HUDEP-2 (cell line): Measurements from ENCODE around the gene KRT79.
"Not testable (repeated sequence)": the region's sequence is repeated elsewhere in the genome, so short reads cannot be mapped to it uniquely, and the experiment has no call there.

Experiments used
- DNase-seq, 76 experiments: peaks; one replicate each; lab custom pipeline; 2025; ENCODE audit not compliant: unreplicated experiment in 76 of 76; lab: John Stamatoyannopoulos, UW

KRT79 gene

DNA sequence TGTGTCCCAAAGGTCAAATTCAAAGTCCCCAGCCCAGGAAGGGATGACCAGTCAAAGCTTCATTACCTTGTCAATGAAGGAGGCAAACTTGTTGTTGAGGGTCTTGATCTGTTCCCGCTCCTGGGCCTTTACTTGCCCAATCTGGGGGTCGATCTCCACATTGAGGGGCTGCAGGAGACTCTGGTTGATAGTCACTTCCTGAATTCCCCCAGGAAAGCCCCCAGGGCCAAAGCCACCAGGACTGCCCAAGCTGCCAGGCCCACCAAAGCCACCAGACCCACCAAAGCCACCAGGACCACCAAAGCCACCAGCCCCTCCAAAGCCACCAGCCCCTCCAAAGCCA is 38.8 kb downstream of the KRT79 start:
- not testable (repeated sequence) for DNase-seq

DNA sequence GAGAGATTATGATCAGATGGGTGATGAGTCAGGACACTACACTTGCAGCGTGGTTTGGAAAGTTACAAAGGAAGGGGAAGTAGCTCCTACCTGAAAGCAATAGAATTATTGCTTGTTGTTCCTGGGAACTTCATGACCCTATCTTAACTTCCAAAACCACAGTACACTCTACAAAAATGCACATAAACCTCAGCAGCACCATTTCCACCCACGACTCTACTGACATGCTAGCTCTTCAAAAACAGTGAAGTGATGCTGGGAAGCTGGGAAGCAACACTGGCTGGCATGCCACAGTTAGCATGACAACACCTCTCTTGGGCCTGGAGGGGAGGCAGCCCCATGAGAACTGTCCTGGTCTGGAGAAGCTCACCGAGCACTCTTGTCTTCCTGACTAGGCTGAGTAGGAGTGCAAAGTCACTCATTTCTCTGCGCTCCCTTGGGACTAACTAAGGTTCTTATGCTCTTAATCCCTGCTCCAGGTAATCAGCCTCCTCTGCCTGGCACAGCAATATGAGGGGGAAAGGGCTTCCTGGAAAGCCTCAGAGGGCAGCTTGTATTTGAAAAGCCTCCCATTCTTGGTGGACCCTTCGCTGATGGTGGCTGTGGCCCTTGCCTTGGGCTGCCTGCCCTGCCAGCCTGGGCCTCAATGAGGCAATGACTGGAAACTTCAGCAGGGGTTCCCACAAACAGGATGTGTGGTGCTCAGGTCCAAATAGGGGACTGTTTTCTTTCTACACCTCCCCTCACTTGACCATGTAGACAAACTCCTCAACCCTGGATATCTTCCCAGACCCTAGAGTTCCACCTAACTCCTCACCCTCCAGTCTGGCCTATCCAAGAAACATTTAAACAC is 39.4 kb downstream of the KRT79 start:
- DNase-seq: no peak

DNA sequence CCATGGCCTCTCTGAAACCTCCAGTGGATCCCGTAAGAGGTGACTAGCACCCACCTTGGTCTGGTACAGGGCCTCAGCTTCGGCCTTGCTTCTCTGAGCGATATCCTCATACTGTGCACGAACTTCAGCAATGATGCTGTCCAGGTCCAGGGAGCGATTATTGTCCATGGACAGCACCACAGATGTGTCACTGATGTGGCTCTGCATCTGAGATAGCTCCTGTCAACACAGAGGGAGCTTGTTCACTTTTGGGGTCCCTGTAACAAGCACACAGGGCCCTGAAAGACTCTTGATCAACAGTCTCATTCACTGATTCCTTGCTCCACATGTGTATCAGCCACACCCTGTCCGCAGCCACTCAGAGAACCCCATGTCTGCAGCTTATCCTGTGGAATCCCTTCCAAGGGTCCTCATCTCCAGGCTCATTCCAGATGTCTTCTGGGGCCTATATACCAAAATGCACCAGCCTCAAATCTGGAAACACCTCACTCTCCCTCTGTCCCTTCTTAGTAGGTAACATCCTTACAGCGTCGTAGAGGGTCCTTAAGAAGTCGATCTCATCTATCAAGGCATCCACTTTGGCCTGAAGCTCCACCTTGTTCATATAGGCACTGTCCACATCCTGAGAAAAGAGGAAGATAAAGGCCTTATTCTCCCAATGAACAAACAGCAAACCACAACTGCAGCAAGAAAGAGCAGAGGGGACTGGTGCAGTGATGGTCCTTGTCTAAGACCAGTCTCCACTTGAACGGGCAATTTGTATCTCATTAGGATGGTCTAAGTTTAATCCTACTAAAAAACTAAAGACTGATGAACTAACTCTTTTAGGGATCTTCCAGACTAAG is 41.7 kb downstream of the KRT79 start:
- DNase-seq: no peak

DNA sequence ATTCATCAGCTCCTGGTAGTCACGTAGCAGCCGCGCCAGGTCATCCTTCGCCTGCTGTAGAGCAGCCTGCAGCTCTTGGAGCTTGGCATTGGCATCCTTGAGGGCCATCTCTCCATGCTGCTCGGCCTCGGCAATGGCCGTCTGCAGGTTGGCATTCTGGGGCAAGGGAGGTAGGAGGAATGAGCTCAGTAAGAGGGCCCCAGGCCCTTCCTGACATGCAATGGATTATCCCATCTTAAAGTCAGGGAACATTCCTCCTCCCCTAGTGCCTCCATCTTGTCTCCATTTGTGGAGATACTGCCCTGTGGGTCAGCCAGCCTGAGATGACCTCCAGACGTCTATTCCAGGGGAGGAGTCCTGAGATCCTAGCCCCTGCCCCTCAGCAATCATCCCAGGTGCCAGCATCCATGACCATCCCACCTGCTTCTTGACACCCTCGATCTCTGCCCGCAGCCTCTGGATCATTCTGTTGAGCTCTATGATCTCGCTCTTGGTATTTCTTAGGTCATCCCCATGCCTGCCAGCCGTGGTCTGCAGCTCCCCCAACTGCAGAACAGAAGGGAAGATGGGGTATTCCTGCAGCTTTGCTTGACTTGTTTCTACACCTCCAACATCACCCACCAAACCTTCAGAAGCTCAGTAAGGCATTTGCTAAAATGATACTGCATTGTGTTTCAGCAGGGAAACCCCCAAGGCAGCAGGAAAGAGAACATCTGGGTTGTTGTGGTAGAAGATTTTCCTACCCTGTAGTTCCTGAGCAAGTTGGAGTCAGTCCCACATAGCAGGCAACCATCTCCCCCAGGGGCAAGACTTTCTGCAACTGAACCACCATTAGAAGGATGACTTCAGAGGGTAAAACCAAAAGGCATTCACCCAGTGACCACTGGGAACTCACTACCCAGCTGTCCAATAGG is 42.6 kb downstream of the KRT79 start:
- no peak for DNase-seq

DNA sequence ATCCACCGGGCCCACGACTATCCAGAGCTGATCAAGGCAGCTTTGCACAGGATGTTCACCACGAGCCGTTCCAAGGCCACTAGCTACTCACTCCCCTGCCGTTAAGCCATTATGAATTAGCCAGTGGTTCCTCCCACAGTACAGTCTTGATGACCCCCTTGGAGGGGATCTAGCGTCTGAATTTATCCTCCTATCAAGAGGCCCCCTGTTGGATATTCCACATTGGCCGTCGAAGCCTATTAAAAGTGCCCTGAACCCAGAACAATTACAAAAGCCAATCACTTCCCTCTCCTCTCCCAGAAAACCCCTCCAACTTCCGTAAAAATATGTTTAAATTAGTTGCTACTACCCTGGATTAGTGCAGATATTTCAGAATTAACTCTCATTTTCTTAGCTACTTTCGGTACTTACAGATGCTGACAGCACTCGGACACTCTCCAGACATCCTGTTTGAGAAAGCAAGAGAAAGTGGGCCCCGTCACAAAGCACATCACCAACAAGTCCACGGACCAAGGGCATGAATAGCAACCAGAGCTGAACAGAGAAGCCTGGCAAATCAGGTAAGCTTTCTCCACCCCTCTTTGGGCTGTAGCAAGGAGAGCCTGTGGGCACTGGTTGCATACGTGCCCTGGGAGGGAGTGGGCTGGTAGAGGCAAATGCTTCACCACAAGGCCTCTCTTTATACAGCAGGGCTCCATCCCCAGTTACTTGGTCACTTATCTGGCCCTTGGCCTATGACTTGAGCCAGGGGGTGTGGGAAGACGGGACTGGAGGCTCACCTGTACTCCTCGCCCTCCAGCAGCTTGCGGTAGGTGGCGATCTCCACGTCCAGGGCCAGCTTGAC is 43.5 kb downstream of the KRT79 start:
- no peak for DNase-seq

DNA sequence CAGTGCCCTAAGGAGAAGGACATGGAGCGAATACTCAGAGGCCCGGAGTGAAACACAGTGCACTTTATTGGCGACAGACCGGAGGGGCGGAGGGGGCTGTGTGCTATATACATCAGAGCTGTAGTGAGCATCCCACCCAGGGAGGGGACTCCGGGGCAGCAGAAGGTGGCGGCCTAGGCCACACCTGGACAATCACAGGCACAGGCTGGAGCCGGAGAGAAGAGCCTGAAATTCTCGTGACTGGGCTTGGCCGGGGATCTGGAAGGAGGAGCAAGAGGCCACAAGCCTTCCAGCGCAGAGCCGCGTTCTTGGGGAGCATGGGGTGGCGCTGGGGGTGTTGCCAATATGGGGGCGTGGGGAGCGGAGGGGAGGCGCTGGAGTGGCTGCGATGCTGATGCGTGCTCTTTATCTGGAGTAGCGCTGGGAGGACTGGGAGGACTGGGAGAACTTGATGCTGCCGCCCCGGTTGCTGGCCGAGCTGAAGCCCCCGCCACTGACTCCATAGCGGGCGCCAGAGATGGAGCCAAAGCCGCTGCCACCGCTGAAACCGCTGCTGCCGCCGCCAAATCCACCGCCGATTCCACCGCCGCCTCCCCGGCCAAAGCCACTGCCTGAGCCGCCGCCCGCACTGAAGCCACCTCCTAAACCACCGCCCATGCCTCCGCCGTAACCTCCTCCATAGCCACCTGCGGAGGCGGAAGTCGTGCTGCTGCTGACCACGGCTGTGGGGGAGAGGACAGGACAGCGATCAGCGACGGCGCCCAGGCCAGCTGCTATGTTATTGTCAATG is 44.3 kb downstream of the KRT79 start:
- DNase-seq: peak in 41 of 76 experiments; percentile 5 to 66 (median 26)

DNA sequence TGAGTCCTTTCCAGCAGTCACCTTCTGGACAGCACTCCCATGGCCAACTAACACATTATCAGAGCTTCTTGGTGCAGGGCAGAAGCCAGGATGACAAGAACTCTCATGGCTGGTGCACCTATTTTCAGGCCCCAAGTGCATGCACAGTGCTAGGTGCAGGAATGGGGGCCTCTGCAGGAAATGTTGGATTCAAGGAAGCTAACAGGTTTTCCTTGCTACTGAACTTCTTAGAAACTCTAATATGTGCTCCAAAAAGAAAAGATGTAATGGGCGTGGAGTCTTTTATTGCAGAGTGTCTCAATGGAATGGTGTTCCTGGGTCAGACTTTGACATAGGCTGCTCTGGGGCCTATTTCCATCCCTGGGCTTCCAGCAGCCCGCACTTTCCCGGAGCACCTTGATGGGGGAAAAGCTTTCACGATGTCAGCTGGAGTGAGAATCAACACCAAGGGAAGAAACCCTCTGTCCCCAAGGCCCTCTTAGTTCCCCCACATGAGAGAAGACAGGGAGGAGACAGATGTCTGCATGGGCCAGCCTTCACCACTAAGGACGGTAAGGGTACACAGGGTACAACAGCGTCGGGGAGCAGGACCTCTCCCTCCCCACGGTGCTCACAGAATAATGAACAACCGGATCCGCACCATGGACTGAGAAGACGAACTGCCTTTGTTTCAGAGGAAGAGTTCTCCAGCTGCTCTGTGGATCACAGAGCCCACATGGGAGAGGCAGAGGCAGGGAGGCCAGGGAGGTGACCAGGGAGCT is 45.1 kb downstream of the KRT79 start:
- DNase-seq: no peak

DNA sequence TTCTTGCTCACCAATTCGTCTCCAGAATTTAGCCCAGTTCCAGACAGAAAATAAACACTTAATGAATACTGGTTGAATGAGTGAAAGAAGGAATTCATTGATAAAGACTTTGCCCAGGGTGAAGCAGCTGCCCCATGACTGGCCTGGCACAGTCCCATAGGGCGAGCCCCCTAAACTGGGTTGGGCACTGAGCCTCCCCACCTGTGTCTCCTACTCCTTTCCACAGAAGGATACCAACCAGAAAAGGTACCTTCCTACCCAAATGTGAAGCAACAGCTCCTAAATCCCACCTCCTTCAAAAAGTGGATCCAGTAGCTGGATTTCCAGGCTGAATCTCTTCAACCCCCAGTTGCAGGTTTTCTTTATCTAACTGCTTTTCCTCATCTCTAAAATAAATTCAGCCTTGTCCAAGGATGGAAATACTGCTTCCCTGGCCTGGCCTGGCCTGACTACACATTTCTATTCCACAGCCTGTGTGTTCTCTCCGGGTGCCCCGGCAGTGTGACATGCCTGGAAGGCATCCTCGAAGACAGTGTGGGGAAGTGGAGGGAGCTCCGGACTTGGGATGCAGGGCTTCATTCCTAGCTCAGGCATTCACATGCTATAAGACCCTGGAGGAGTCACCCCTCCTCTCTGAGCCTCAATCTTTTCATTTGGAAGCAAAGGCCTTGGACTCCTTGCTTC is 45.8 kb downstream of the KRT79 start:
- no peak for DNase-seq

DNA sequence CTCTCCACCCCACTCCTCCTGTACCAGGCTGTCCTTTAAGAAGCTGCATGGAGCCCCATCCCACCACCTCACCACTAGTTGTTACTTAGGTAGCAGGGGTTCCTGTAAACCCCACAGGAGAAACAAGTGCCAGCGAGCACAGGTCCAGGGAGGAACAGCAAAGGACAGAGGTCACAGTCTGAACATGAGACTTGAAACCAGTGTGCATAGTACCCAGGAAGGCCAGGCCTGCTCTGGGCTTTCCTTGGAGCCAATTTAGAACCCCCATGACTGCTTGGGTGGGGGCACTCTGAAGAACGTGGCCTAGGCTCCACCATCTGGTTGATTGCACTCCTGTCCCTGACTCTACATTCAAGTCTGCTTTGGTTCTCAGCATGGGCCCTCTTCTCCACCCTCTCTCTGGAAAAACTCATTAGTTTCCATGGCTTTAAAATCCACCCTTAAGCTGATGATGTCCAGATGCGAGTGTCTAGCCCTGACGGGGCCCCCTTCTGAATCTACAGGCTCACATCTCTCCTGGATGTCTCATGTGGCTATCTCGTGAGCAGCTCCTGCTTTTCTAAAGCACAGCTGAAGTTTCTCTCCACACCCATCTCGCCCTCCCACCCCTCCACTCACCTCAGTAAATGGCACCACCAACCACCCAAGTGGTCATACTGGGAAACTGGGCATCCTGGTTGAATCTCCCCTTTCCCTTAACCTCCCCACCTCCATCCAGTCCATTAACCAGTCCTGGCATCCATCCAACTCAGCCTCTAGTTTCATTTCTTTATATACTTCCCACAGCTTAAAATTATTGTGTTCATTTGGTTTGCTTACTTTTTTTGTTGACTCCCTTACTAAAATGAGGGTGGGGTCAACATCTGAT is 46.6 kb downstream of the KRT79 start:
- no peak for DNase-seq

DNA sequence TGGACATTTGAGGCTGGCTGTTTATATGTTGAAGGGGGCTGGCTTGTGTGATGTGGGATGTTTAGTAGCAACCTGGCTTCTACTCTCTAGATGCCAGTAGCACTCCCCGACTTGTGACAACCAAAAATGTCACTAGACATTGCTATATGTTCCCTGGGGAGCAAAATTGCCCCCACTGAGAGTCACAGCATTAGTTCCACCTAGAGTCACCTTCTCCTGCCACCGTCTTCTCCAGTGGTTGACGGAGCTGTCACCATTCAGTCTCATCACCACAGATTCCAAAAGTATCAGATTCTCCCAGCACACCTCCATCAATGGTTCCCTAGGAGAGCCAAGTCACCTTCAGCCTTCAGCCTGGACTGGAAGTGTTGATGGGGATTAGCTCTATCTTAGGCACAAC is 49.2 kb downstream of the KRT79 start:
- DNase-seq: no peak

DNA sequence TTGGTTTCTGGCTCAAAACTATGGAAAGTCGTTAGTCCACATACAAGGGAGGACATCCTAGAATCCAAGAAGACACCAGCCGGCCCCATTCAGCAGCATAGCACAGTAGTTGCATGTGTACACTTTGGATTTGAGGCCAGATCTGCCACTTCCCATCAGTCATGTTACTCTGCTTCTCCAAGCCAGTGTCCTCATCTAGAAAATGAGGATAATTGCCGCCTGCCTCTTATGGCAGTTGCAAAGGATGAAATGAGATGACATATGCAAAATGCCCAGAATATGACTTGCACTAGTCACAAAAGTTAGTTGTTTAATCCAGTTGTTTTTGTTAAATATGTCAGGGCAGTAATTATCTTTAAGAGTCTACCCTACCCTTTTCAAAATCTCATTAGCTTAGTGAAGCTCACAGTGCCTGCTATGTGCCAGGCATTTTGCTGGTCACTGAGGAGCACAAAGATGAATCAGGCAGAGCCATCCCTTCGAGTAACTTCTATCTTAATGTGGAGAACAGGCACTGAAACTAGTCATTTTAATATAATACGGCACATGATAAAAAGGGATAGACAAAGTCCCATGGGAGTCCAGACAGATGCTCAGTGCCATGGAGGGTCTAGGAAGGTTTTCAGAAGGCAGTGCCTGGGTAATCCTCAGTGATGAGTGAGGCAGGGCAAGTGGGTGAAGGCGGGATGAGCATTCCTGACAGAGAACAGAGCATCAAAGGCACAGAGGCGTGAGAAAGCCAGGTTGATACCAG is 50.4 kb downstream of the KRT79 start:
- no peak for DNase-seq

DNA sequence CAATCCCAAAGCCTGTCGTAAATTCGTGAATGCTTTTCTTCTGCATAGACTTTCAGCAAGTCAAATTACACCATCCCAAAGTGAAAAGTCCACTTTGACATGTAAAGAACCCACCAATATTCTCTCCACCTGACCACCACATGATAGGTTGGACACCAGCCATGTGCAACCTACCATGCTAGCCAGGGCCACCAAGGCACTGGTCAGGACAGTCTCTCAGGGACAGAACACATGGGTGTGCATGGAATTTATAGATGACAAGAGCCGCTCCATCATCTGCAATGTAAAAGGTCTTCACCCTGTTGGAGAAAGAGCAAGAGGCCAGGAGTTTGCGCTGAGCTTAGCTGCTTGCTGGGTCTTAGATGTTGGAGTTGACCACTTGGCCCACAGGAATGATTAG is 51.6 kb downstream of the KRT79 start:
- DNase-seq: no peak

DNA sequence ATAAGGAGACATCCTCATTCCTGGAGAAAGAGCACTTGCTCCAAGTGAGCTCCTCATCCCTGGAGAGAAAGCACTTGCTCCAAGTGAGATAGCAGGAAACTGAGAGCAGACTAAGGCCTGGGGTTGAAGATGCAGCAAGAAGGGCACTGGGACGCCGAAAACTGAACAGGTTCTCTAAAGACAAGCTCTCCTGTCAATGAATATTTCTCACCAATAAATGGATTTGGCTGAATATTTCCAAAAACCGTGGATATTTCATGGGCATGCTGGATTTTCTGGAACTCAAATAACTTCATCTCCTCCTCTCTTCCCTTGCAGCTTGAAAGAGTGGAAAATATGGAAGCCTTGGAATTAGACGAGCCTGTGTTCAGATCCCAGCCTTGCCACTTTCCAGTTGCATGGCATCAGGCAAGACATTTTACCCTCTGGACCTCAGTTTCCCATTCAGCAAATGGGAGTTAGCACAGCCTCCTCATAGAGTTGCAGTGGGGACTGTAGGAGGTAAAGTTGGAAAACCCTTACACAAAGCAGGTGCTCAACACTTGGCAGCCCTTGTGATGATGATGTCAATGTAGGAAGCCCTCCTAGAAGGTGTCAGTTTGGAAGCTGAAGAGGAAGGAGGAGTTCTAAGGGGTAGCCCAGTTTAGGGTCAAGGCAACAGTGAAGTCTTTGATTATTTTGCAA is 52.6 kb downstream of the KRT79 start:
- no peak for DNase-seq

DNA sequence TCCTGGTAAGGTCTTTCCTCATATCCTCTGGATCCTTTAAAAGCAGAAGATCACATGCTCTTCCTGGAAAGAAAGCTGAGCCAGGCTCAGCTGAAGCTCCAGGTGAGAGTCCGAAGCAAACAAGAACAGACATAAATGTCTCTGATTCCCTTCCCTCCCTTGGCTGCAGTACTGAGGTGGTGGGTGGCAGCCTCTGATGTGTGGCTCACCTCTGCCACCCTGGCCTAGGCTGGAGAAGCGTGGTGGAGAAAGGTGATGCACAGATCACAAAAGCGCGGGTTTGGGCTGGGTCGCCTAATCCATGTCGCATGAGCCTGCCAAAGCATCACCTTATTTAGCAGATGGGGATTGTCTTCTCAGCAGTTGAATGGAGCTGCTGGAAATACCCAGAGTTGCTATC is 54.2 kb downstream of the KRT79 start:
- no peak for DNase-seq

DNA sequence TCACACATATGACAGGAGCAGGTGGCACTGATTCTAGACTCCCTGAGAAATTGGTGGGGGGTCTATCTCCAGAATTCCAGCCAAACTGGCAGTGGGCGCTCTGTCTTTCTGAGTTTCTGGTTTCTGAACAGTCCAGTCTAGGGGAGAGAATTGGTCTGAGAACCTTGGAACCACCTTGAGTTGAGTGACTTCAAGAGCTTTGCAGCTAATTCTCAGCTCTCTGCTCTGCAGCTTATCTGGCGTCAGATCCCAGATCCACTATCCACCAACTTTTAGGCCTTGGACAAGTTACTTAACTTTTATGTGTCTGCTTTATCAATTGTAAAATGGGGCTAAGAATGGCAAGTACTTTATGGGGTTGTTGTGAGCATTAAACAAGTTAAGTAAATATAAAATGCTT is 55.3 kb downstream of the KRT79 start:
- no peak for DNase-seq

DNA sequence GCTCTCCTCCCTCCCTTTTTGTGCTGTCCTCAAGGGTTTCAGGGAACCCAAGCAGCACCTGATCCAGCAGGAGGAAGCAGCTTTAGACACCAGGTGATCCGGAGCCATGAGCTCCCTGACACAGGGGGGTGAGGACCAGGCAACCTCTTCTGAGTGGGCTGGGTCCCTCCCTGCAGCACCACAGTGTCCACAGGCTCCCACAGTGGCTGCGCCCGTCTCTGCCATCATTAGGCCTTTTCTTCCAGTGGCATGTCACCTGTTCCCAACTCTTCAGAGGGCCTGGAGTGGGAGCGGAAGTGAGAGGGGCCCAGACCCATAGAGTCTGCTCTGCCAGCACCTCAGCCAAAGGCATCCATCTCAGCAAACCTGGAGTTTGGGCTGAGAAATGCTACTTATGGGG is 56.5 kb downstream of the KRT79 start:
- no peak for DNase-seq
